H1 (cell line): ENCODE data around the gene KRTAP10-2. TPM values are rescaled to one million over a fixed set of nuclear protein-coding genes. Genes with fewer than 3 reads are reported as not detected.

Experiments used
- CTCF ChIA-PET: fragments of 300-600 bp; sonication (Branson Sonifier 250); formaldehyde crosslinking; loops from one replicate; lab custom pipeline; 2021; ENCODE audit not compliant: partially characterized antibody; lab: Charles Lee
- POLR2A ChIA-PET: fragments of 300-600 bp; sonication (Branson Sonifier 250); formaldehyde crosslinking; loops from one replicate; lab custom pipeline; 2021; ENCODE audit warnings: inconsistent platforms; ENCODE audit not compliant: partially characterized antibody; lab: Charles Lee
- DNase-seq, 2 experiments: peaks; one replicate each; pipeline versions ENCODE4 v3.0.0 to v3.0.0-alpha.2; 2010 to 2022; ENCODE audit warnings: low spot score in 2 of 2, low read depth in 1 of 2, mixed read lengths in 1 of 2
- FAIRE-seq: peaks from 2 replicates; lab custom pipeline; 2011; peaks lifted over from hg19 to GRCh38; lab: Jason Lieb, UNC
- H2AFZ ChIP-seq: 2 replicates; pipeline ENCODE4 v1.8.1; 2012; ENCODE audit warnings: low read length, inconsistent platforms
- H2AK5ac ChIP-seq: 2 replicates; pipeline ENCODE4 v1.6.1; 2013; ENCODE audit warnings: low read depth, low read length
- H2BK120ac ChIP-seq: replicated peaks from 2 replicates; pipeline ENCODE3; 2013; ENCODE audit warnings: low read depth, low read length, inconsistent platforms
- H2BK12ac ChIP-seq: 2 replicates; pipeline ENCODE4 v1.6.1; 2013; ENCODE audit warnings: low read depth, low read length
- H2BK15ac ChIP-seq: 2 replicates; pipeline ENCODE4 v1.6.1; 2013; ENCODE audit warnings: low read length
- H2BK20ac ChIP-seq: 2 replicates; pipeline ENCODE4 v1.6.1; 2013; ENCODE audit warnings: low read length
- H2BK5ac ChIP-seq: 2 replicates; pipeline ENCODE4 v1.6.1; 2013; ENCODE audit warnings: low read depth, low read length
- H3K14ac ChIP-seq: 2 replicates; pipeline ENCODE4 v1.6.1; 2013; ENCODE audit warnings: inconsistent platforms; ENCODE audit not compliant: insufficient read length
- H3K18ac ChIP-seq: 2 replicates; pipeline ENCODE4 v1.6.1; 2013; ENCODE audit warnings: low read length; ENCODE audit errors: extremely low read depth
- H3K23ac ChIP-seq: 2 replicates; pipeline ENCODE4 v1.6.1; 2013; ENCODE audit warnings: inconsistent platforms; ENCODE audit not compliant: insufficient read length
- H3K23me2 ChIP-seq: 2 replicates; pipeline ENCODE4 v1.6.1; 2013; ENCODE audit warnings: low read depth, low read length
- H3K27ac ChIP-seq: 2 replicates; pipeline ENCODE4 v1.6.1; 2011; ENCODE audit warnings: low read depth, low read length, inconsistent platforms
- H3K27me3 ChIP-seq, 4 experiments: replicated peaks in 1 of 4; 1 replicate in 1 of 4; 2 replicates in 3 of 4; pipeline versions ENCODE4 v1.6.1 to v1.8.1; 2011 to 2013; ENCODE audit warnings: low read length in 3 of 4, mild to moderate bottlenecking in 3 of 4, inconsistent platforms in 2 of 4, mixed read lengths in 2 of 4, moderate library complexity in 1 of 4; ENCODE audit not compliant: control insufficient read depth in 3 of 4, insufficient read depth in 3 of 4; ENCODE audit errors: extremely low read depth in 1 of 4
- H3K36me3 ChIP-seq, 4 experiments: 2 replicates each; pipeline versions ENCODE4 v1.6.1 to v1.8.1; 2011 to 2013; ENCODE audit warnings: mild to moderate bottlenecking in 4 of 4, low read length in 3 of 4, moderate library complexity in 2 of 4, control low read depth in 1 of 4, inconsistent platforms in 1 of 4; ENCODE audit not compliant: insufficient read depth in 4 of 4, control insufficient read depth in 2 of 4
- H3K4ac ChIP-seq: replicated peaks from 2 replicates; pipeline ENCODE3; 2013; ENCODE audit warnings: low read length, low read depth, mixed read lengths, inconsistent platforms; ENCODE audit not compliant: insufficient read length
- H3K4me1 ChIP-seq, 4 experiments: replicated peaks in 1 of 4; 1 replicate in 1 of 4; 2 replicates in 3 of 4; pipeline versions ENCODE4 v1.6.1 to v1.8.1; 2011 to 2013; ENCODE audit warnings: low read length in 3 of 4, inconsistent platforms in 2 of 4, mixed read lengths in 1 of 4; ENCODE audit not compliant: insufficient read depth in 4 of 4, control insufficient read depth in 3 of 4
- H3K4me2 ChIP-seq, 2 experiments: 2 replicates each; pipeline versions ENCODE4 v1.6.1 to v1.8.1; 2011 to 2013; ENCODE audit warnings: low read depth in 2 of 2, low read length in 2 of 2, control low read depth in 1 of 2, inconsistent platforms in 1 of 2, mild to moderate bottlenecking in 1 of 2; ENCODE audit not compliant: insufficient read depth in 1 of 2
- H3K4me3 ChIP-seq, 4 experiments: fragments of 200-600, 300-600 bp in 1 of 4; sonication (generic), shearing (Covaris generic), sonication (Bioruptor Twin) in 1 of 4; 2 replicates each; pipeline versions ENCODE4 v1.5.1 to v1.8.1; 2011 to 2016; ENCODE audit warnings: low read length in 4 of 4, low read depth in 3 of 4, control low read depth in 2 of 4, inconsistent platforms in 2 of 4, mild to moderate bottlenecking in 2 of 4, mixed read lengths in 1 of 4, moderate library complexity in 1 of 4; ENCODE audit not compliant: insufficient read depth in 2 of 4; ENCODE audit errors: extremely low read depth in 1 of 4
- H3K56ac ChIP-seq: replicated peaks from 2 replicates; pipeline ENCODE3; 2013; ENCODE audit warnings: low read depth, mild to moderate bottlenecking, mixed read lengths, low read length, inconsistent platforms; ENCODE audit not compliant: insufficient read length
- H3K79me1 ChIP-seq: 2 replicates; pipeline ENCODE4 v1.6.1; 2013; ENCODE audit warnings: low read depth, low read length, control low read depth
- H3K79me2 ChIP-seq, 2 experiments: 2 replicates each; pipeline versions ENCODE4 v1.6.1 to v1.8.1; 2012 to 2013; ENCODE audit warnings: low read length in 2 of 2, mild to moderate bottlenecking in 2 of 2, inconsistent platforms in 1 of 2; ENCODE audit not compliant: insufficient read depth in 2 of 2, control insufficient read depth in 1 of 2
- H3K9ac ChIP-seq, 4 experiments: replicated peaks in 1 of 4; 1 replicate in 1 of 4; 2 replicates in 3 of 4; pipeline versions ENCODE4 v1.6.1 to v1.8.1; 2011 to 2013; ENCODE audit warnings: low read depth in 3 of 4, low read length in 3 of 4, control low read depth in 2 of 4, mild to moderate bottlenecking in 2 of 4, moderate library complexity in 2 of 4, inconsistent platforms in 1 of 4; ENCODE audit errors: extremely low read depth in 1 of 4
- H3K9me3 ChIP-seq, 2 experiments: 2 replicates each; pipeline versions ENCODE4 v1.6.1 to v1.8.1; 2012 to 2013; ENCODE audit warnings: mild to moderate bottlenecking in 2 of 2, moderate library complexity in 2 of 2, control low read depth in 1 of 2, inconsistent platforms in 1 of 2, low read depth in 1 of 2, low read length in 1 of 2, mixed read lengths in 1 of 2; ENCODE audit not compliant: insufficient read depth in 2 of 2
- H4K20me1 ChIP-seq, 2 experiments: replicated peaks in 1 of 2; 2 replicates each; pipeline versions ENCODE3 to v1.8.1; 2011 to 2013; ENCODE audit warnings: inconsistent platforms in 2 of 2, low read length in 2 of 2, mild to moderate bottlenecking in 1 of 2; ENCODE audit not compliant: insufficient read depth in 2 of 2, control insufficient read depth in 1 of 2
- H4K5ac ChIP-seq: 2 replicates; pipeline ENCODE4 v1.6.1; 2013; ENCODE audit warnings: low read length, low read depth, mixed read lengths, inconsistent platforms; ENCODE audit not compliant: insufficient read length
- H4K8ac ChIP-seq: 2 replicates; pipeline ENCODE4 v1.8.0; 2013; ENCODE audit warnings: mild to moderate bottlenecking, moderate library complexity, low read length, inconsistent platforms; ENCODE audit not compliant: insufficient read depth; ENCODE audit errors: extremely low read depth
- H4K91ac ChIP-seq: replicated peaks from 2 replicates; pipeline ENCODE3; 2013; ENCODE audit warnings: low read length, mixed read lengths, inconsistent platforms; ENCODE audit not compliant: insufficient read length
- BCL11A ChIP-seq, 2 experiments: IDR thresholded peaks; one replicate each; pipeline ENCODE4 v1.6.1; 2011; ENCODE audit warnings: low read depth in 2 of 2, low read length in 2 of 2, mild to moderate bottlenecking in 2 of 2
- MAFK ChIP-seq: IDR thresholded peaks from 2 replicates; pipeline ENCODE4 v1.6.1; 2012; ENCODE audit warnings: low read depth, mild to moderate bottlenecking, improper control_type of control experiment, low read length
- RFX5 ChIP-seq: IDR thresholded peaks from 2 replicates; pipeline ENCODE4 v1.6.1; 2011; ENCODE audit warnings: low read depth, low read length, improper control_type of control experiment, borderline replicate concordance
- SP4 ChIP-seq: IDR thresholded peaks from 2 replicates; pipeline ENCODE4 v1.6.1; 2012; ENCODE audit warnings: low read length, inconsistent platforms
- WGBS, 2 experiments: shearing (Covaris generic) in 1 of 2; methylation state at CpG; one replicate each; pipeline versions ENCODE4 v1.1.6 to v1.1.7; 2013 to 2015; ENCODE audit warnings: low lambda C conversion rate in 2 of 2, mixed read lengths in 2 of 2, inconsistent platforms in 1 of 2, low coverage in 1 of 2, missing lambda C conversion rate in 1 of 2; ENCODE audit not compliant: insufficient replicate concordance in 2 of 2, insufficient coverage in 1 of 2, insufficient read length in 1 of 2; ENCODE audit errors: extremely low coverage in 1 of 2, missing lambda C conversion rate in 1 of 2; 5-methylcytosine and 5-hydroxymethylcytosine counted together
- polyA plus RNA-seq, 7 experiments: library from polyadenylated mRNA; depleted of rRNA in 3 of 7; stranded (reverse) in 5 of 7; unstranded in 2 of 7; fragments of >200 nt in 5 of 7; fragments of 200-250 nt in 2 of 7; gene quantifications; 1 replicate in 5 of 7; 2 replicates in 1 of 7; 4 replicates in 1 of 7; pipeline versions ENCODE4 v1.2.1 to v1.2.3, GENCODE V29; 2011 to 2013; ENCODE audit warnings: missing spikeins in 2 of 7, mixed read lengths in 2 of 7
- total RNA-seq: library from RNA; stranded (reverse); fragmentation: NEBNext Ultra II Directional; extraction: Animal tissue kit (Norgen Biotek cat#: 25700); gene quantifications from 2 replicates; pipeline ENCODE4 v1.2.1, GENCODE V29; 2021

The KRTAP10-2 gene
- total and polyA plus RNA-seq, 2 of the 8 experiments (the other 6 are each of a cell fraction or from before 2014, with no cell fraction given) = 0.11 TPM; not detected in 1

- Histone ChIP-seq H3K23ac (no peak overlapping the region), H2AFZ (no peak overlapping the region), H3K18ac (no peak overlapping the region), H3K79me2 (no peaks in the 10 kb centered on the region), H4K8ac (no peak overlapping the region), H3K27me3 (no peaks in the 10 kb centered on the region), H2BK120ac (no peak overlapping the region), H3K56ac (no peak overlapping the region), H3K79me1 (no peaks in the 10 kb centered on the region), H4K20me1 (no peaks in the 10 kb centered on the region), H2BK20ac (peak overlapping the region; percentile 4; the same call in 1 of the 2 replicates), H3K14ac (no peak overlapping the region), H3K27ac (no peak overlapping the region), H3K4ac (no peak overlapping the region), H2AK5ac (no peak overlapping the region), H4K5ac (no peak overlapping the region), H2BK12ac (no peak overlapping the region; the same call in 1 of the 2 replicates), H3K23me2 (0 out of 2 replicates have a peak, but pooled peaks cover 4% of the 10 kb centered on the region), H2BK15ac (no peak overlapping the region), H3K4me3 (no peak overlapping the region), H2BK5ac (peak overlapping the region; percentile 46; the same call in 1 of the 2 replicates), H3K9me3 (no peaks in the 10 kb centered on the region), H3K36me3 (no peaks in the 10 kb centered on the region), H3K4me1 (peaks cover 2 to 20% (median 9%) of the 10 kb centered on the region in 4 experiments), H3K4me2 (no peak overlapping the region), H3K9ac (no peak overlapping the region), H4K91ac (peak overlapping the region; percentile 4)
- TF ChIP-seq MAFK (no peak), RFX5 (no peak), BCL11A (IDR thresholded peaks at IDR 0.05; ENCODE audit: low read depth in 2 of 2, low read length in 2 of 2) (no peak), SP4 (no peak)
- FAIRE-seq (no peak), DNase-seq (peak in 1 of 2 experiments; percentile 38)
- 93% methylated on average over 11 of the region's 12 CpGs; no CpG with 5 or more reads in 1 of the 2 experiments for WGBS, 2 experiments
- ChIA-PET CTCF (interaction anchor here (0.7 to 1.4 kb wide), 3 partner anchors 101 to 199 kb away, joined by 3 to 5 read pairs (median 3); no protein-coding TSS in a partner anchor), POLR2A (no interaction called here)
Measured at GRCh38 chr21:44594406-44594916, 43.2 kb upstream of the KRTAP10-2 start.
